ENCODE measurements around the gene RFTN1. TPM values are rescaled to one million over a fixed set of nuclear protein-coding genes. Genes with fewer than 3 reads are reported as not detected.

The RFTN1 gene
- total and polyA plus RNA-seq, 4 donors: 4.4 to 20.4 (median 11.9) TPM

DNA sequence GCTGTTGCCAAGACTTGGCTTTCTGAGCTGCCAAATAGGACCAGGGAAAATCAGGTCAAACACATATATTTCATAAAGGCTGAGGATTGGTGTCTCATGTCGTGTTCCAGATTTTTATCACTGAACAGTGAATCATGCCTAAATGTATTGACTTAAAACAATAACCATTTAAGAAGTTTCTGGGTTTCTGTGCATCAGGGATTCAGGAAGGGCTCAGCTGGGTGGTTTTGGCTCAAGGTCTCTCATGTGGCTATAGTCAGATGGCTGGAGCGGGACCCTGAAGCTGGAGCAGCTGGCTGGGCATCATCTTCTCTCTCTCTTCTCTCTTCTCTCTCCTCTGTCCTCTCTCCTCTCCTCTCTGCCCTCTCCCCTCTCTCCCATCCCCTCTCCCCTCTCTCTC is 10.7 kb upstream of the RFTN1 start:
- WGBS: 90% methylated on average over 2 of the region's 2 CpGs
- H3K27me3 ChIP-seq (ENCODE audit: control insufficient read depth in 4 of 4, insufficient read depth in 4 of 4, low read length in 3 of 4): no peaks in the 10 kb centered on the region
- no peaks in the 10 kb centered on the region for H3K36me3 ChIP-seq (ENCODE audit: control insufficient read depth in 4 of 4, insufficient read depth in 3 of 4, low read depth in 1 of 4, low read length in 3 of 4)
- no peak overlapping the region for H3K4me3 ChIP-seq (ENCODE audit: low read depth in 1 of 3, low read length in 3 of 3)
- H3K27ac ChIP-seq (ENCODE audit: low read depth in 1 of 2, low read length in 2 of 2): no peak overlapping the region
- no peak overlapping the region for H3K9ac ChIP-seq (ENCODE audit: low read depth in 1 of 2, low read length in 2 of 2)
- TF ChIP-seq, protein P1, sequence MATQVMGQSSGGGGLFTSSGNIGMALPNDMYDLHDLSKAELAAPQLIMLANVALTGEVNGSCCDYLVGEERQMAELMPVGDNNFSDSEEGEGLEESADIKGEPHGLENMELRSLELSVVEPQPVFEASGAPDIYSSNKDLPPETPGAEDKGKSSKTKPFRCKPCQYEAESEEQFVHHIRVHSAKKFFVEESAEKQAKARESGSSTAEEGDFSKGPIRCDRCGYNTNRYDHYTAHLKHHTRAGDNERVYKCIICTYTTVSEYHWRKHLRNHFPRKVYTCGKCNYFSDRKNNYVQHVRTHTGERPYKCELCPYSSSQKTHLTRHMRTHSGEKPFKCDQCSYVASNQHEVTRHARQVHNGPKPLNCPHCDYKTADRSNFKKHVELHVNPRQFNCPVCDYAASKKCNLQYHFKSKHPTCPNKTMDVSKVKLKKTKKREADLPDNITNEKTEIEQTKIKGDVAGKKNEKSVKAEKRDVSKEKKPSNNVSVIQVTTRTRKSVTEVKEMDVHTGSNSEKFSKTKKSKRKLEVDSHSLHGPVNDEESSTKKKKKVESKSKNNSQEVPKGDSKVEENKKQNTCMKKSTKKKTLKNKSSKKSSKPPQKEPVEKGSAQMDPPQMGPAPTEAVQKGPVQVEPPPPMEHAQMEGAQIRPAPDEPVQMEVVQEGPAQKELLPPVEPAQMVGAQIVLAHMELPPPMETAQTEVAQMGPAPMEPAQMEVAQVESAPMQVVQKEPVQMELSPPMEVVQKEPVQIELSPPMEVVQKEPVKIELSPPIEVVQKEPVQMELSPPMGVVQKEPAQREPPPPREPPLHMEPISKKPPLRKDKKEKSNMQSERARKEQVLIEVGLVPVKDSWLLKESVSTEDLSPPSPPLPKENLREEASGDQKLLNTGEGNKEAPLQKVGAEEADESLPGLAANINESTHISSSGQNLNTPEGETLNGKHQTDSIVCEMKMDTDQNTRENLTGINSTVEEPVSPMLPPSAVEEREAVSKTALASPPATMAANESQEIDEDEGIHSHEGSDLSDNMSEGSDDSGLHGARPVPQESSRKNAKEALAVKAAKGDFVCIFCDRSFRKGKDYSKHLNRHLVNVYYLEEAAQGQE (IDR thresholded peaks at IDR 0.05): no peak
- TF ChIP-seq SP1 (IDR thresholded peaks at IDR 0.05) (no peak), JUND (IDR thresholded peaks at IDR 0.05) (no peak), HNF4G (IDR thresholded peaks at IDR 0.05) (no peak), GABPA (IDR thresholded peaks at IDR 0.05 in 1 of 2, conservative IDR thresholded peaks at IDR 0.05 in 1 of 2) (no peak), RAD21 (IDR thresholded peaks at IDR 0.05) (no peak), TAF1 (conservative IDR thresholded peaks at IDR 0.05) (no peak), RXRA (IDR thresholded peaks at IDR 0.05) (no peak), NR2F2 (IDR thresholded peaks at IDR 0.05) (no peak), FOXA1 (IDR thresholded peaks at IDR 0.05) (no peak)
- TF ChIP-seq, protein P2, sequence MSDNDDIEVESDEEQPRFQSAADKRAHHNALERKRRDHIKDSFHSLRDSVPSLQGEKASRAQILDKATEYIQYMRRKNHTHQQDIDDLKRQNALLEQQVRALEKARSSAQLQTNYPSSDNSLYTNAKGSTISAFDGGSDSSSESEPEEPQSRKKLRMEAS (IDR thresholded peaks at IDR 0.05): no peak
- TF ChIP-seq, protein P3, sequence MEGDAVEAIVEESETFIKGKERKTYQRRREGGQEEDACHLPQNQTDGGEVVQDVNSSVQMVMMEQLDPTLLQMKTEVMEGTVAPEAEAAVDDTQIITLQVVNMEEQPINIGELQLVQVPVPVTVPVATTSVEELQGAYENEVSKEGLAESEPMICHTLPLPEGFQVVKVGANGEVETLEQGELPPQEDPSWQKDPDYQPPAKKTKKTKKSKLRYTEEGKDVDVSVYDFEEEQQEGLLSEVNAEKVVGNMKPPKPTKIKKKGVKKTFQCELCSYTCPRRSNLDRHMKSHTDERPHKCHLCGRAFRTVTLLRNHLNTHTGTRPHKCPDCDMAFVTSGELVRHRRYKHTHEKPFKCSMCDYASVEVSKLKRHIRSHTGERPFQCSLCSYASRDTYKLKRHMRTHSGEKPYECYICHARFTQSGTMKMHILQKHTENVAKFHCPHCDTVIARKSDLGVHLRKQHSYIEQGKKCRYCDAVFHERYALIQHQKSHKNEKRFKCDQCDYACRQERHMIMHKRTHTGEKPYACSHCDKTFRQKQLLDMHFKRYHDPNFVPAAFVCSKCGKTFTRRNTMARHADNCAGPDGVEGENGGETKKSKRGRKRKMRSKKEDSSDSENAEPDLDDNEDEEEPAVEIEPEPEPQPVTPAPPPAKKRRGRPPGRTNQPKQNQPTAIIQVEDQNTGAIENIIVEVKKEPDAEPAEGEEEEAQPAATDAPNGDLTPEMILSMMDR (IDR thresholded peaks at IDR 0.05; ENCODE audit: low read depth, low read length, missing input control): no peak
- TF ChIP-seq, protein P4, sequence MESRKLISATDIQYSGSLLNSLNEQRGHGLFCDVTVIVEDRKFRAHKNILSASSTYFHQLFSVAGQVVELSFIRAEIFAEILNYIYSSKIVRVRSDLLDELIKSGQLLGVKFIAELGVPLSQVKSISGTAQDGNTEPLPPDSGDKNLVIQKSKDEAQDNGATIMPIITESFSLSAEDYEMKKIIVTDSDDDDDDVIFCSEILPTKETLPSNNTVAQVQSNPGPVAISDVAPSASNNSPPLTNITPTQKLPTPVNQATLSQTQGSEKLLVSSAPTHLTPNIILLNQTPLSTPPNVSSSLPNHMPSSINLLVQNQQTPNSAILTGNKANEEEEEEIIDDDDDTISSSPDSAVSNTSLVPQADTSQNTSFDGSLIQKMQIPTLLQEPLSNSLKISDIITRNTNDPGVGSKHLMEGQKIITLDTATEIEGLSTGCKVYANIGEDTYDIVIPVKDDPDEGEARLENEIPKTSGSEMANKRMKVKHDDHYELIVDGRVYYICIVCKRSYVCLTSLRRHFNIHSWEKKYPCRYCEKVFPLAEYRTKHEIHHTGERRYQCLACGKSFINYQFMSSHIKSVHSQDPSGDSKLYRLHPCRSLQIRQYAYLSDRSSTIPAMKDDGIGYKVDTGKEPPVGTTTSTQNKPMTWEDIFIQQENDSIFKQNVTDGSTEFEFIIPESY (IDR thresholded peaks at IDR 0.05): no peak
- H3K9me3 ChIP-seq (ENCODE audit: control insufficient read depth in 4 of 4, low read length in 3 of 4): peaks cover 0 to 2% (median 0%) of the 10 kb centered on the region in 4 donors
- DNase-seq (ENCODE audit: low spot score): no peak
- H3K4me1 ChIP-seq (ENCODE audit: control insufficient read depth in 4 of 4, insufficient read depth in 4 of 4, low read length in 3 of 4): peaks cover 0 to 17% (median 8%) of the 10 kb centered on the region in 4 donors

DNA sequence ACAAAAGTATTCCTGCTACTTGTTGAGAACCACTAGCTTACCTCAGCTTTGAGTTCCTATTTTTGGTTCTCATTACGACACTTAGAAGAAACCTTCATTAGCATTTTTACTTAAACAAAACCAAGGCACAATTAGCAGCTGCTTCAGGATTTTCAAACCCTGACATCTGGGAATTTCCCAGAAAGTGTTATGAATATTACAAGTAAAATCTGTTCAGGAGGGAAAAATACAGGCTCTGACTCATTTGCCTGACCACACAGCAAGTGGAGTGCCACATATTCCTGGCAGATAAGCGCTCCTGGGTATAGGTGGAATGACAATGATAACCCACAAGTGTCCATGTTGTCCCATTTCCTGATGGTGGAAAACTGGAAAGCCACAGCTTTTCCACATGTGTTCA is 10.3 kb upstream of the RFTN1 start:
- 90% methylated on average over 2 of the region's 2 CpGs for WGBS
- no peak overlapping the region for H3K9ac ChIP-seq (ENCODE audit: low read depth in 1 of 2, low read length in 2 of 2)
- peaks cover 0 to 16% (median 7%) of the 10 kb centered on the region in 4 donors for H3K4me1 ChIP-seq (ENCODE audit: control insufficient read depth in 4 of 4, insufficient read depth in 4 of 4, low read length in 3 of 4)
- H3K27me3 ChIP-seq (ENCODE audit: control insufficient read depth in 4 of 4, insufficient read depth in 4 of 4, low read length in 3 of 4): no peaks in the 10 kb centered on the region
- no peak for TF ChIP-seq YY1 (IDR thresholded peaks at IDR 0.05)
- no peak overlapping the region for H3K27ac ChIP-seq (ENCODE audit: low read depth in 1 of 2, low read length in 2 of 2)
- H3K4me3 ChIP-seq (ENCODE audit: low read depth in 1 of 3, low read length in 3 of 3): no peak overlapping the region
- no peaks in the 10 kb centered on the region for H3K36me3 ChIP-seq (ENCODE audit: control insufficient read depth in 4 of 4, insufficient read depth in 3 of 4, low read depth in 1 of 4, low read length in 3 of 4)
- peaks cover 0 to 2% (median 0%) of the 10 kb centered on the region in 4 donors for H3K9me3 ChIP-seq (ENCODE audit: control insufficient read depth in 4 of 4, low read length in 3 of 4)
- DNase-seq (ENCODE audit: low spot score): no peak

Data from liver (tissue), 9 donors.